Measurements from ENCODE around the gene SIM1. TPM values are rescaled to one million over a fixed set of nuclear protein-coding genes. Genes with fewer than 3 reads are reported as not detected.

The SIM1 gene
- total RNA-seq, 1 donor from 2014 or later: 0.41 TPM

DNA sequence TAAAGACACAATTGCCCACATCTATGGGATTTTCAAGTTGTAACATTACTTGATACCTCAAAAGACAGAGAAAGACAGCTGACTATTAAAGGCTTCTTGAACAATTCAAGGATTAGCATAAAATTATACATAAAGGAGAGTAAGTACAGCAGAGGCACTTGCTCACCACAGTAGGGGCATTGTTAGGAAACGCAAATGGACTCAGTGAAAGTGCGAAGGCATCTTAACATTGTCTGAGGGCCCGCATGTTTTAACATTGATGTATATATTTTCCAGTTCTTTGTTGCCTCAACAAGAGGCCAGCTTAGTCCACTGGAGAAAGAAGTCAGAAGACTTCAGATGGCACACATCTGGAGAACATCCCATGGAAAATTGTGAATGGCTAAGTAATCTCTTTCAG, 115.4 kb downstream of the SIM1 start:
- DNase-seq (ENCODE audit: low spot score): no peak
- Mint-ChIP-seq H3K27me3 (ENCODE audit: unreplicated experiment) (peaks cover 2% of the 10 kb centered on the region), H3K27ac (ENCODE audit: unreplicated experiment) (no peak overlapping the region), H3K4me1 (ENCODE audit: unreplicated experiment) (peaks cover 2% of the 10 kb centered on the region), H3K9me3 (ENCODE audit: unreplicated experiment) (no peaks in the 10 kb centered on the region), H3K36me3 (ENCODE audit: low read depth, unreplicated experiment) (no peaks in the 10 kb centered on the region), H3K4me3 (ENCODE audit: unreplicated experiment) (no peak overlapping the region)
- TF ChIP-seq, protein P1, sequence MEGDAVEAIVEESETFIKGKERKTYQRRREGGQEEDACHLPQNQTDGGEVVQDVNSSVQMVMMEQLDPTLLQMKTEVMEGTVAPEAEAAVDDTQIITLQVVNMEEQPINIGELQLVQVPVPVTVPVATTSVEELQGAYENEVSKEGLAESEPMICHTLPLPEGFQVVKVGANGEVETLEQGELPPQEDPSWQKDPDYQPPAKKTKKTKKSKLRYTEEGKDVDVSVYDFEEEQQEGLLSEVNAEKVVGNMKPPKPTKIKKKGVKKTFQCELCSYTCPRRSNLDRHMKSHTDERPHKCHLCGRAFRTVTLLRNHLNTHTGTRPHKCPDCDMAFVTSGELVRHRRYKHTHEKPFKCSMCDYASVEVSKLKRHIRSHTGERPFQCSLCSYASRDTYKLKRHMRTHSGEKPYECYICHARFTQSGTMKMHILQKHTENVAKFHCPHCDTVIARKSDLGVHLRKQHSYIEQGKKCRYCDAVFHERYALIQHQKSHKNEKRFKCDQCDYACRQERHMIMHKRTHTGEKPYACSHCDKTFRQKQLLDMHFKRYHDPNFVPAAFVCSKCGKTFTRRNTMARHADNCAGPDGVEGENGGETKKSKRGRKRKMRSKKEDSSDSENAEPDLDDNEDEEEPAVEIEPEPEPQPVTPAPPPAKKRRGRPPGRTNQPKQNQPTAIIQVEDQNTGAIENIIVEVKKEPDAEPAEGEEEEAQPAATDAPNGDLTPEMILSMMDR (IDR thresholded peaks at IDR 0.05; ENCODE audit: unreplicated experiment): no peak

DNA sequence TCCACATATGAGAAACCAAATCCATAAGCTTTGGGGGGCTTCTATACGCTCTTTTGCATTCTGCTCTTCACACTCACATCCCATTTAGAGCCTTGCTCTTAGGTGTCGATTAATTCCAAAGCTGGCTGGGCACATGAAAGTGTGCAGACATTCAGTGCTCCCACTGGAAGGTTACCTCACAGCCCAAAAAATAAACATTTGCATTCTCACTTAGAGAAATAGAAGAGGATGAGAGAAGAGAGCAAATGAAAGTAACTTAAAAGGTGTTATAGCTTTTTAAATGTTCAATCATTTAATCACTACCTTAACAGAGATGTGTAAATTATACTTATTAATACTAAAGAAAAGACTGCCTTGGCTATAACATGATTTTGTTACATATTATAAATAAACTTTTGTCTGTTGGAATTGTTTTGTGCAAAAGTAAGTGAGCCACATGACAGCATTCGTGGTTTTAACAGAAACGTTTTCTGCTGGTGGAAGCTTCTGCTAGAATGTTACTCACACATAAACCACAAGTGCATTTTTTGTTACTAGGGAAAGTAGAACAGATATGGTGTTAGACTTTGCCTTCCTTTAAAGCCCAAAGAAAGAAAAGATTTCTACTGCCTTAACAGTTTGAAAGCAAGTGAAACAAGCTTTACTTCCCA, 116.7 kb downstream of the SIM1 start:
- TF ChIP-seq, protein P1 (IDR thresholded peaks at IDR 0.05; ENCODE audit: unreplicated experiment): no peak
- H3K27ac Mint-ChIP-seq (ENCODE audit: unreplicated experiment): no peak overlapping the region
- no peaks in the 10 kb centered on the region for H3K9me3 Mint-ChIP-seq (ENCODE audit: unreplicated experiment)
- no peaks in the 10 kb centered on the region for H3K36me3 Mint-ChIP-seq (ENCODE audit: low read depth, unreplicated experiment)
- no peak for DNase-seq (ENCODE audit: low spot score)
- no peaks in the 10 kb centered on the region for H3K4me1 Mint-ChIP-seq (ENCODE audit: unreplicated experiment)
- no peak overlapping the region for H3K4me3 Mint-ChIP-seq (ENCODE audit: unreplicated experiment)
- H3K27me3 Mint-ChIP-seq (ENCODE audit: unreplicated experiment): peaks cover 2% of the 10 kb centered on the region

DNA sequence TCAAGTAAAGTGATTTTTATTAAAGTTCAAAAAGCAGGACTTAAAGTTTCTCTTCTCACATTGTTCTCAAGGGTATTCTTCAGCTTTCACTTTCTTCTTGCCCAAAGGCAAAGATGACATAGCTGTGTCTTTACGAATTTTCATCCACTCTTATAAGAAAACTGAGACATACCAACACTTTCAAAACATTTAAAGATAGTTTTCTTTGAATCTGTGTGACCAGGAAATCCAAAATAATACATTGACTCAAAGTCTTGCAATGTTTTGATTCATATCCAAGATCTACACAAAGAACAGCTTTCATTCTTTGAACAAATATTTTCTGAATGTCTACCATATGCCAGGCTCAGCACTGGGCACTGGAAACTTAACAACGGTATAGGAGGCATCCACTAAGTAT, 117.9 kb downstream of the SIM1 start:
- Mint-ChIP-seq H3K27ac (ENCODE audit: unreplicated experiment) (no peak overlapping the region), H3K36me3 (ENCODE audit: low read depth, unreplicated experiment) (no peaks in the 10 kb centered on the region), H3K4me1 (ENCODE audit: unreplicated experiment) (no peaks in the 10 kb centered on the region), H3K9me3 (ENCODE audit: unreplicated experiment) (no peaks in the 10 kb centered on the region), H3K4me3 (ENCODE audit: unreplicated experiment) (no peak overlapping the region), H3K27me3 (ENCODE audit: unreplicated experiment) (peaks cover 2% of the 10 kb centered on the region)
- TF ChIP-seq, protein P1 (IDR thresholded peaks at IDR 0.05; ENCODE audit: unreplicated experiment): no peak
- DNase-seq (ENCODE audit: low spot score): no peak

DNA sequence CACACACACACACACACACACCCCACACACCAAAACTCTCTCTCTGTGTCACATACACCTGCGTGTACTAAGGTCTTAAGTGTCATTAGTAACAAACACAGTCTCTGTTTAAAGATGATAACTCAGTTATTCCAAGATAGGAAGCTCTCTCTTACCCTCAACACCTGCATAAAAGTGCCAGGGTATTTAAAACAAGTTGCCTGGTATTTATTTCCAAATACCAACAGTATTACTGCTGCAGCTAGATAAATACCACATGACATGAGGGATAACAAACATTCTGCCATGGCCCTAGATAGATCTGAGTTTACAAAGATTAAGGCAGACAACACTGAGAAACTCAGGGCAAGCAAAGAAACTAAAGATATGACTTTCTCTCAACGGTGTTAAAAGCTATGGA, 118.5 kb downstream of the SIM1 start:
- H3K36me3 Mint-ChIP-seq (ENCODE audit: low read depth, unreplicated experiment): no peaks in the 10 kb centered on the region
- no peak overlapping the region for H3K27ac Mint-ChIP-seq (ENCODE audit: unreplicated experiment)
- H3K9me3 Mint-ChIP-seq (ENCODE audit: unreplicated experiment): no peaks in the 10 kb centered on the region

DNA sequence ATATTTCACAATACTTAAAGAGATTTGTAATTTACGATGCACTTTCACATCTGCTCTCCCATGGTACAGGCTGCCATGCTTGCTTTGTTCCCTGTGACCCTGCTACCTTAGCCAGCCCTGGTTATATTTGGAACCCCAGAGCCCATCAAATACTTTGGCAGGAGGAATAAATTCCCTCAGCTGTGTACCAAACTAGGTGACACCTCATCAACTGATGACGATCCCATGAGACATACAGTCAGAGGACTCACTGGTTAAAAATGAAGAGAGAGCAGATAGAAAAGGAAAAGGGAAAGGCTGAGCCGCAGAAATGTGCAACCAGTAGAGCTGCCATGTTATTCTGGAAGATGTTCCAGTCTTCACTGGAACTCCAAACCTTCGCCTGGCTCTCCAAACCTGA, 120.0 kb downstream of the SIM1 start:
- DNase-seq (ENCODE audit: low spot score): no peak
- Mint-ChIP-seq H3K4me3 (ENCODE audit: unreplicated experiment) (no peak overlapping the region), H3K4me1 (ENCODE audit: unreplicated experiment) (no peaks in the 10 kb centered on the region), H3K27me3 (ENCODE audit: unreplicated experiment) (peaks cover 2% of the 10 kb centered on the region), H3K36me3 (ENCODE audit: low read depth, unreplicated experiment) (no peaks in the 10 kb centered on the region), H3K9me3 (ENCODE audit: unreplicated experiment) (no peaks in the 10 kb centered on the region), H3K27ac (ENCODE audit: unreplicated experiment) (no peak overlapping the region)
- TF ChIP-seq, protein P1 (IDR thresholded peaks at IDR 0.05; ENCODE audit: unreplicated experiment): no peak

More for the DNA sequence above, 118.5 kb downstream of the SIM1 start:
- DNase-seq (ENCODE audit: low spot score): no peak
- TF ChIP-seq, protein P1 (IDR thresholded peaks at IDR 0.05; ENCODE audit: unreplicated experiment): no peak
- Mint-ChIP-seq H3K4me3 (ENCODE audit: unreplicated experiment) (no peak overlapping the region), H3K4me1 (ENCODE audit: unreplicated experiment) (no peaks in the 10 kb centered on the region), H3K27me3 (ENCODE audit: unreplicated experiment) (peaks cover 2% of the 10 kb centered on the region)

Data from endothelial cell (in vitro differentiated cells).